HG02840 (cell line): Measurements from ENCODE around the gene SRD5A1.

Experiments used
- ATAC-seq: cut with Tn5 transposase; IDR thresholded peaks from one replicate; pipeline ENCODE4 v1.9.1; 2021; ENCODE audit warnings: mild to moderate bottlenecking, moderate library complexity, moderate number of reproducible peaks; ENCODE audit not compliant: unreplicated experiment, low FRiP score

Gene SRD5A1

DNA sequence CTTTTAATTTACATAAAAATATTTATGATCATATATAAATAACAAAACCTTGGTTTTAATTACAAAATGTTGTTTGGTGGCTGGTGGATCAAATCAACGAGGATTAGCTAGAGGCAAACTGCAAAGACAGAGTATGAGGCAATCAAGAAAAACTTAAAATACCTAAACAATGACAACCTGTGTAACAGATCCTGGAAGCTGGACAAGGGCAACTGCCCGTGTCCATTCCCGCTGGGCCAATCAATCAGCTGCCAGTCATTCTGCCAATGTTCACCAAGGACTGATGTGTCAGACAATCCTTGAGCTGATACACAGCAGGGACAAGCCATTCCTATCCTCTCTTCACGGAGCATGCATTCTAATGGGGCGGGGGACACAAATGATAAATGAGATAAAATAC lies 76.8 kb downstream of the SRD5A1 start:
- ATAC-seq = no peak

DNA sequence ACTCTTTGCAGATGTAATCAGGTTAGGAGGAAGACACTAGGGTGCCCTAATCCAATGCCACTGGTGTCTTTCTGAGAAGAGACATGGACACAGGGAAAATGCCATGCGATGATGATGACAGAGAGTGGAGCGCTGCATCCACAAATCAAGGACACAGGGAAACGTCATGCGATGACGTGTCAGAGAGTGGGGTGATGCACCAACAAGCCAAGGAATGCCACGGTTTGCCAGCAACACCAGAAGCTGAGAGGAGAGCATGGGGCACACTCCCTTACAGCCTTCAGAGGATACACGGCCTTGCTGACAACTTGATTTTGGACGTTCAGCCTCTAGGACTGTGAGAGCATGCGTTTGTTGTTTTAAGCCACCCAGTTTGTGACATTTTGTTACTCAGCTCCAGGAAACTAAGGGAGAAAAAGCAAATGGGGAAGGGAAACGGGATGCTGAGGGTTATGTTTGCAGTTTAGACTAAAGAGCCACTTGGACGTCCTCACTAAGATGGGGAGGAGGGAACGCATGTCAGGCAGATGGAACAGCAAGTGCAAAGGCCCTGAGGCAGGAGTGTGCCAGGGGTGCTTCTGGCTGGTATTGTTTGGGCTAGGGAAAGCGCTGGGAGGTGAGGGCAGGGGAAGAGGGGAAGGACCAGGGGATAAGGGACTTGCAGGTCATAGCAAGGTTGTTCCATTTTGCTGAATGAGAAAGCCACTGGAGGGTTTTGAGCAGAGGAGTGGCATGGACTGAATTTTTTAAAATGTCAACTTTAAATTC lies 77.5 kb downstream of the SRD5A1 start:
- ATAC-seq = no peak

DNA sequence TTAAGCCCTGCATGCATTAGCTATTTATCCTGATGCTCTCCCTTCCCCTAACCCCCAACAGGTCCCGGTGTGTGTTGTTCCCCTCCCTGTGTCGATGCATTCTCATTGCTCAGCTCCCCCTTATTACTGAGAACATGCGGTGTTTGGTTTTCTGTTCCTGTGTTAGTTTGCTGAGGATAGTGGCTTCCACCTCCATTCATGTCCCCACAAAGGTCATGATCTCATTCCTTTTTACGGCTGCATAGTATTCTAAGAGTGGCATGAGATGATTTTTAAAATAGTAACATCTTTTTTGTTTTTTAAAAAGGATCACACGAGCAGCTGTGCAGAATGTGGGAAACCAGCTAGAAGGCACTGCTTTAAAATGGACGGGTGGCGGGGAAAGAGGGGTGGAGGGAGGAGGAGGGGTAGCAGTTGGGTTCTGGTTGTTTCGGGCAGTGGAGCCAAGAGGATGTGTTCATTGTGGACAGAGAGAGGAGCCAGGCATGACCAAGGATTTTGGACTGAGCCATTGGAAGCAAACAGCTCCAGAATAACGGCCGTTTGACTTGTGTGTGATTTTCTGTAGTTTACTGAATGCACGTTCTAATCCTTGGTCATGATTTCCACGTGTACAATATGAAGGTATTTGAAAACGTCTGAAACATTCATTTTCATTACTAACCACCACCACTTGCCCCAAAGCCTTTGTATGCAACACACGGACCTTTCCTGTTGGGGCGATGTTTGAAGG lies 78.3 kb downstream of the SRD5A1 start:
- no peak for ATAC-seq

- peak; percentile 2 for ATAC-seq
Observed at GRCh38 chr5:6712142-6712576, 78.9 kb downstream of the SRD5A1 start.

- ATAC-seq = peak; percentile 71
Observed at GRCh38 chr5:6712577-6713273, 79.5 kb downstream of the SRD5A1 start.

DNA sequence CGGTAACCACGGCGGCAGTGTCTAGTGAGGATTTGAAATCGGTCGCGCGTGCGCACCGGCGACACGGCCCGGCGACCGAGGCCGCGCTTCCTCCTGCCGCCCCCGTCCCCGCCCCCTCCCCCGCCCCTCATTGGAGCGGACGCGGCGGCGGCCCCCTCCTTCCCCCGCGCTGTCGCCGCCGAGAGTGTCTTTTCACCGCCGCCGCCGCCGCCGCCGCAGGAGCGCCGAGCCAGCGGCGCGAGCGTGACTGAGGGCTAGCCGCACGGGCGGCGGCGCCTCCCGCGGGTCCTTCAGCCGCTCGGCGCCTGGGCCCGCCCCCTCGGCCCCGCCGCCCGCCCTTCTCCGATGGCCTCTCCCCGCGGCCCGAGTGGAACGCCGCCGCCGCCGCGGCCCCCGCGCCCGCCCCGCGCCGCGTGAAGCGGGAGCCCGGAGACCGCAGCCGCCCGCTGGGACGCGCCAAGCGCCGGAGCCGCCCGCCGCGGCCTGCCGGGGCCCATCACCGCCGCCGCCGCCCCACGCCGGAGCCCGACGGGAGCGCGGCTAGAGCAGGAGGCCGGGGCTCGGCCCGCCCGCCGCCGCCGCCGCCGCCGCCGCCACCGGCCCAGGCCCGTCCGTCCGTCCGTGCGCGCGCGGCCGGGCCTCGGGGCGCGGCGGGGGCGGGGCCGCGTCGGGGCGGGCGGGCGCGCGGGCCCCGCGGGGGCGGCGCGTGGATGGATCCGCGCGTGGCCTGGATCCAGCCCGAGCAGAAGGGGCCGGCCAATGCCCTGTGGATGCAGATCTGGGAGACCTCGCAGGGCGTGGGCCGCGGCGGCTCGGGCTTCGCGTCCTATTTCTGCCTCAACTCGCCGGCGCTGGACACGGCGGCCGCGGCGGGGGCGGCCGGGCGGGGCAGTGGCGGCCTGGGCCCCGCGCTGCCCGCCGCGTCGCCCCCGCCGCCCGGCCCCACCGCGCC lies 80.3 kb downstream of the SRD5A1 start, which contains the start of gene TENT4A:
TSS of gene TENT4A (plus strand) at position 159 of the 952 bp plus-strand sequence. CDS start at position 711, 552 bp downstream.
- peak; percentile 14 for ATAC-seq

GRCh38 chr5:6714226-6715041 lies 81.2 kb downstream of the SRD5A1 start:
- ATAC-seq = no peak

DNA sequence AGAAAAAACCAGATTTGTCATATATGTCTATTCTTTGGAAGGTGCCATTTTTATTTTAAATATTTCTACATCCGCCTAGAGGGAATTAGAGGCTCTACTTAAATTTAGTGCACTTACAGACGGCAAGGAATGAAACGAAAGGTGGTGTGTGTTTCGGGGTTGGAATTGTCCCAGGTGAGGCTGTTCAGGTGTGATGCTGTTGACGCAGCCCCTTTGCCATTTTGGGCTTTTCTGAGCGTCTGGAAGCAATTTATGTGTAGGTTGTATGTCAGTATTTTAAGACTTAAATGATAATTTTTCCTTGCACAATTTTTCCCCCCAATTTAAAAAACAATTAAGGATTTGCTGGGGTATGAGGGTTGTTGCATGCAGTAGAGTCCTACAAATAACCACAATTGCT lies 82.0 kb downstream of the SRD5A1 start:
- no peak for ATAC-seq

DNA sequence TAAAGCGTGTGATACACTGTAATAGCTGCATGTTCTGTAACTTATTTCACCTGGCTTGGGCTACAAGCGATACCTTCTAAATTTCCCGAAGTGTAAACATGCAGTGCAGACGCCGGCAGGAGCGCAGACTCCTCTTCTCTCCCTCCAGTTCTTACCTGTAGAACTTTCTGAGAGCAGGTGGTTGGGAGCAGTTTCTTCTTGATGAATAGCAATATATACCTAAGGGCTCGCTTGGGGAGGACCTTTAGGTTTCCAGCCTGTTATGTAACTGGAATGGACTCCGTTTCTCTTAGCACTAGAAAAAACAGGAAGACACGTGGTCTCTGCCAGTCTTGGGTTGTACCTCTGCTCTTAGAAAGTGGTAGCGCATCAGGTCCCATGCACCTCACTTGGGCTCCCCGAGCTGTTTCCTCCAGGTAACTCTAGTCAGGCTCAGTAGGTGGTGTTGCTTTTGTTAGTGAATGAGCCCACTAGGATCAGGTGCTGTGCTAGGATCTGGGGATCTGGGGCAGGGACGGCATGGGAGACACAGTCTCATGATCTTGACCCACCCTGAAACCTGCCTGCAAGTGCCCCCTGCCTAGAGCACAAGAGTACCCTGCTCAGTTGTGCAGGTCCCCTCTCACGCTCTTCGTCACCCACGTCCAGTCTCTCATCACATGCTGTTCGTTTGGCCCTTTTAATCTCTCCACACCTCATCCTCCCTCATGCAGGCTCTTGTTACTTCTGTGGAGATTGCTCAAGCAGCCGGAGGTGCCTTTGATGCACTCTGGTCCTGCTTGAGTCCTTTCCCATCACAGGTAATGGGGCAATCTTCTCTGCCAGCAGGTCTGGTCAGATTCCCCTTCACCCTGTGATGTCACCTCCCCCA lies 82.8 kb downstream of the SRD5A1 start:
- ATAC-seq = no peak

GRCh38 chr5:6716629-6717149 lies 83.4 kb downstream of the SRD5A1 start:
- ATAC-seq = no peak

DNA sequence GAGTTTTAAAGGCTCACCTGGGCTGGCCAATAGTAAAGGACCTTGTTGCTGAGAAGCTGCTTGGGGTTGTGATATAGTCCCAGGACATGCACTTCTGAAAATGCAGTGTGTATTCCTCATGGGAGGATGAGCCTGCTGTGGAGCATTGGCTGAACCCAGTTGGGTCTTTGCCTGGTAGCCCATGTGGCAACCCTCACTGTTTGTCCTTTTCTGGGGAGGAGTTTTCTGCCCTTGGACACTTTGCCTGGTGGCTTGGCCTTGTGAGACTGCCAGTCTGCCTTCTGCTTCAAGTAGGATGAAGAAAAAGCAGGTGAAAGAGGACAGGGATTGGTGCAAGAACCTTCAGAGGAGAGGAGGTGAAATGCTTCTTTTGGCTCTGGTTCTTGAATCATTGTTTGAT lies 84.0 kb downstream of the SRD5A1 start:
- no peak for ATAC-seq

DNA sequence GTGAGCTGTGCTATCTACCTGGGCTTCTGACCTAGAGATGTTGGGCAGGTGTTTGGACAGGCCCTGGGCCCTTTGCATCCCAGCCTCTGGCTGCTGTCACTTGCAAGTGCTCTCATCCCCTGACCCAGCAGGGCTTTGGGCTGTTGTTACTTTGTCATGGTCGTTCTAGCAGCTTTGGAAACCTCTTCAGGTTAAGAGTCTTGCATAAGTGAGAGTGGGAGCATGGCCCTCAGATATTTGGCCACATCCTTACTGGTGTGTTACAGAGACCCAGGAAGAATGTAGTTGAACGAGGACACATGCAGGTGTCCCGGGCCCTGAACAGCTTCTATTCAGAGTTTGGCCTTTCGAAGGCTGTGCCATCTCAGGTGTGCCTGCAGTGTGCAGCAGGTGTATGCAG lies 84.4 kb downstream of the SRD5A1 start:
- ATAC-seq = no peak

GRCh38 chr5:6718161-6718681 lies 85.0 kb downstream of the SRD5A1 start:
- no peak for ATAC-seq

DNA sequence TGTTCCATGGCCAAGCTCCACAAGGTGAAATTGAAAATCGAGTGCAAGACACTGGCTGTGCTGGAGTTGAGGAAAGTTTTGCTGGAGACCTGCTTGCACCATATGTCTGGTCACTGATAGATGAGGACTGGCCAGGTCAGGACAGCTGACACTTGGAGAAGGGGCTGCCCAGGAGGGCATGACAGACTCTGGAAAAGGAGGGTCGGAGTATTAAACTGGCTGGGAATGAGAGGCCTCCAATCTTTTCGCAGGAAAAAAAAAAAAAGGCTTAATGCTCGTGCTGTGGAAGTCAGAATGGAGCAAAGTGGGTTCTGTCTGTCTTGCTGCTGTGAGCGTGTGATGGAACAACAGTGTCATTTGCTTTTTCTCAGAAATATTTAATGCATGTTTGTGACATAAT lies 85.5 kb downstream of the SRD5A1 start:
- no peak for ATAC-seq

DNA sequence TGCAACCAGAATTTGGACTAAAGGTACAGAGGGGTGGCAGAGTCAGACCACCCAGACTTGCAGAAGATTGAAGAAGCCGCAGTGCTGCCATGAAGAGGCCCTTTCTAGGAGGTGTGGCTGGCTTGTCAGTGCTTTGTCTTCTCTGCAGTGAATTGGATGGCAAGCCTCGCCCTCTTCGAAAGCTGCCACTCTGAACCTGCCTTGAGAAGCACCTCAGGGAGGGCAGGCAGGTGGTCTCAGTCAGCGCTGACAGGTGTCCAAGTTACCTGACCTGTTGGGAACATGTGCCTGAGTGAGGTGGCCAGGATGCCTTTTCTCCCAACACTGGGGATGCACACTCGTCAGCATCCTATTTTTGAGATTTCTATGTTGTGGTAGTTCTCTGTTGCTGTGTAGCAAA lies 86.2 kb downstream of the SRD5A1 start:
- no peak for ATAC-seq

DNA sequence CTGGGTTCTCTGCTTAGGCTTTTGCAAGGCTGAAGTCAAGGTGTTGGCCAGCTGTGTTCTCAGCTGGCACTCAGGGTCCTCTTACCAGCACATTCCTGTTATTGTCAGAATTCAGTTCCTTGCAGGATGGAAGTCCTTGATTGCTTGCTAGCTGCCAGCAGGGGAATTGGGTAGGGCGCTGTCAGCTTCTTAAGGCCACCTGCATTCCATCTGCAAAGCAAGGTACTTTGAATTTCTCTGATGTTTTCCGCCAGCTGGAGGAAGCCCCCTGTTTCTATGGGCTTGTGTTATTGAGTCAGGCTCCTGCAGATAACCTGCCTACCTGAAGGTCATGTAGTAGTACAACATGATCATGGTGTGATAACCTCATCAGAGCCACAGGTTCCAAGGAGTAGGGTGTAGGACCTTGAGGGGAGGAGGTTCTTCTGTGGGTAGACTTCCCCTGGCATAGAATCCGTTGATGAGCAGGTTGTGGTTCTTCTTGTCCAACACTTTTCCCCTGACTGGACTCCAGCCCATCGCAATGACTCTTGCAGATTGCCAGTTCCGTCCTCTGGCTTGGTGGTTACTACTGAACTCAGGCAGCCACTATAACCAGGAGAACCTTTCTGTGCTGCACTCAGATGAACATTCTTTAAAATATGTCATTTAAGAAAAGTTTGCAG lies 86.8 kb downstream of the SRD5A1 start:
- no peak for ATAC-seq

DNA sequence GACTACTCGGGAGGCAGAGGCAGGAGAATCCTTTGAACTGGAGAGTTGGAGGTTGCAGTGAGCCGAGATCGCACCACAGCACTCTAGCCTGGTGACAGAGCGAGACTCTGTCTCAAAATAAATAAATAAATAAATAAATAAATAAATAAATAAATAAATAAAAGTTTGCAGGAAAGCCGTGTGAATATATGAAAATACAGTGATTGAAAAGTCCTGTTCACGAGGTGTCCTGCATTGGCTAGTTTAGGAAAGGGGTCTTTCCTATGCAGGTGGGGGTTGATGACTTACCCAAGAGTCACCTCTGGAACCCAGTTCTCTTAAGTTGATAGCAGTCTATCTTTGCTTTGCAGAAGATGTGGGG lies 87.3 kb downstream of the SRD5A1 start:
- ATAC-seq = no peak
